GM19467 (cell line): Measurements from ENCODE around the gene CLIC3.
"Not testable (repeated sequence)": the region's sequence is repeated elsewhere in the genome, so short reads cannot be mapped to it uniquely, and the experiment has no call there.

Experiments
- ATAC-seq: cut with Tn5 transposase; IDR thresholded peaks from one replicate; pipeline ENCODE4 v1.9.1; 2021; ENCODE audit warnings: mild to moderate bottlenecking, moderate library complexity; ENCODE audit not compliant: unreplicated experiment

CLIC3 gene

GRCh38 chr9:136996361-136997292 is at the start of gene CLIC3:
Gene CLIC3, minus strand, starts transcription at chr9:136996568. Its CDS starts 25 bp downstream, at chr9:136996543.
- no peak for ATAC-seq

GRCh38 chr9:137045294-137046087 is 49.1 kb upstream of the CLIC3 start:
- no peak for ATAC-seq

GRCh38 chr9:137044502-137045177 is 48.3 kb upstream of the CLIC3 start:
- no peak for ATAC-seq

GRCh38 chr9:137044037-137044436 is 47.7 kb upstream of the CLIC3 start:
- no peak for ATAC-seq

GRCh38 chr9:137042751-137043727 is 46.7 kb upstream of the CLIC3 start:
- ATAC-seq: no peak

- ATAC-seq: no peak
Measured at GRCh38 chr9:137041124-137041523, 44.8 kb upstream of the CLIC3 start.

- no peak for ATAC-seq
Measured at GRCh38 chr9:137040568-137040967, 44.2 kb upstream of the CLIC3 start.

- ATAC-seq: no peak
Measured at GRCh38 chr9:137039611-137040366, 43.4 kb upstream of the CLIC3 start.

- ATAC-seq: no peak
Measured at GRCh38 chr9:137038916-137039315, 42.5 kb upstream of the CLIC3 start.

GRCh38 chr9:137037483-137037882 is 41.1 kb upstream of the CLIC3 start:
- ATAC-seq: no peak

- no peak for ATAC-seq
Measured at GRCh38 chr9:137037035-137037434, 40.7 kb upstream of the CLIC3 start.

- no peak for ATAC-seq
Measured at GRCh38 chr9:137035937-137036336, 39.6 kb upstream of the CLIC3 start.

- no peak for ATAC-seq
Measured at GRCh38 chr9:137035507-137035834, 39.1 kb upstream of the CLIC3 start.

- ATAC-seq: no peak
Measured at GRCh38 chr9:137034709-137035506, 38.5 kb upstream of the CLIC3 start.

- no peak for ATAC-seq
Measured at GRCh38 chr9:137034039-137034708, 37.8 kb upstream of the CLIC3 start.

GRCh38 chr9:137033481-137033880 is 37.1 kb upstream of the CLIC3 start:
- ATAC-seq: not testable (repeated sequence)

GRCh38 chr9:137032858-137033257 is 36.5 kb upstream of the CLIC3 start:
- no peak for ATAC-seq
